Measurements from ENCODE around the gene KCNK5. TPM values are rescaled to one million over a fixed set of nuclear protein-coding genes. Genes with fewer than 3 reads are reported as not detected.

KCNK5 gene
- total and polyA plus RNA-seq, 9 of the 15 experiments (the other 6 are each of a cell fraction or from before 2014, with no cell fraction given), result 1.5 to 45.8 (median 25.8) TPM

DNA sequence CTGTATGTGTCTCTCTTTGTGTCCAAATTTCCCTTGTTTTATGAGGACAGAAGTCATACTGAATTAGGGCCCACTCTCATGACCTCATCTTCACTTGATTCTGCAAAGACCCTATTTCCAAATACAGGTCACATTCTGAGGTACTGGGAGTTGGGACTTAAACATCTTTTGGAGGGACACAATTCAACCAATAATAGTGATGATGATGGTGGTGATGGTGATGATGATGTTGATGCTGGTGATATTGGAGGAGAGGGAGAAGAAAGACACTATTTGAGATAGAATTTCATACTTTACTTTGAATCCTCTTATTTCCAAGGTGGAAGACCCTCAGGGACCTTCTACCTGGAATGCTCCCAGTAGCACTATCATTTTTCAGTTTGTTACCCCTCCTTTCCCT is 21.2 kb upstream of the KCNK5 start:
- in situ Hi-C loops (cut with MboI), result no loop called here
- ATAC-seq (no peak), FAIRE-seq (no peak), DNase-seq (ENCODE audit: extremely low read depth in 1 of 4, low spot score in 3 of 4) (no peak)
- Histone ChIP-seq H3K4me3 (no peak overlapping the region), H3K4me1 (replicated peaks in 1 of 2; ENCODE audit: control insufficient read depth in 2 of 2, insufficient read depth in 2 of 2, low read length in 2 of 2) (no peaks in the 10 kb centered on the region), H3K9ac (ENCODE audit: insufficient read depth in 1 of 2, low read depth in 2 of 2, low read length in 2 of 2) (no peak overlapping the region), H3K4me2 (ENCODE audit: insufficient read depth, low read length) (no peak overlapping the region), H3K27ac (ENCODE audit: extremely low read depth, low read depth, low read length) (no peak overlapping the region), H4K20me1 (replicated peaks; ENCODE audit: control insufficient read depth, insufficient read depth, low read length) (no peaks in the 10 kb centered on the region), H2AFZ (ENCODE audit: low read depth, low read length) (no peak overlapping the region), H3K27me3 (ENCODE audit: control insufficient read depth in 2 of 2, insufficient read depth in 2 of 2, low read length in 2 of 2) (peaks cover 31% of the 10 kb centered on the region in 2 experiments), H3K79me2 (ENCODE audit: control insufficient read depth, insufficient read depth, low read length) (no peaks in the 10 kb centered on the region), H3K36me3 (ENCODE audit: control insufficient read depth, insufficient read depth, low read length) (no peaks in the 10 kb centered on the region), H3K9me1 (ENCODE audit: control insufficient read depth, insufficient read depth, low read length) (no peaks in the 10 kb centered on the region), H3K9me3 (replicated peaks; ENCODE audit: control insufficient read depth, insufficient read depth, low read depth, low read length) (no peaks in the 10 kb centered on the region)
- CTCF ChIA-PET (ENCODE audit: low intra/inter-chr PET ratio), result no interaction called here
- intact Hi-C loops (cut with micrococcal nuclease), result no loop called here
- no TSS peak for BruUV-seq (replicated peaks)
- POLR2A ChIA-PET, result no interaction called here
- TF ChIP-seq ZNF696 (CRISPR knock-in tag; conservative IDR thresholded peaks at IDR 0.05) (no peak), RBFOX2 (IDR thresholded peaks at IDR 0.05; ENCODE audit: low read depth, low read length) (no peak), AFF1 (IDR thresholded peaks at IDR 0.05; ENCODE audit: low read depth in 1 of 2, partially characterized antibody in 2 of 2) (no peak), ZNF444 (CRISPR knock-in tag; IDR thresholded peaks at IDR 0.05) (no peak), RERE (CRISPR knock-in tag; IDR thresholded peaks at IDR 0.05; ENCODE audit: borderline replicate concordance) (no peak), AFF4 (CRISPR knock-in tag; IDR thresholded peaks at IDR 0.05) (no peak)
- TF ChIP-seq, protein P1, sequence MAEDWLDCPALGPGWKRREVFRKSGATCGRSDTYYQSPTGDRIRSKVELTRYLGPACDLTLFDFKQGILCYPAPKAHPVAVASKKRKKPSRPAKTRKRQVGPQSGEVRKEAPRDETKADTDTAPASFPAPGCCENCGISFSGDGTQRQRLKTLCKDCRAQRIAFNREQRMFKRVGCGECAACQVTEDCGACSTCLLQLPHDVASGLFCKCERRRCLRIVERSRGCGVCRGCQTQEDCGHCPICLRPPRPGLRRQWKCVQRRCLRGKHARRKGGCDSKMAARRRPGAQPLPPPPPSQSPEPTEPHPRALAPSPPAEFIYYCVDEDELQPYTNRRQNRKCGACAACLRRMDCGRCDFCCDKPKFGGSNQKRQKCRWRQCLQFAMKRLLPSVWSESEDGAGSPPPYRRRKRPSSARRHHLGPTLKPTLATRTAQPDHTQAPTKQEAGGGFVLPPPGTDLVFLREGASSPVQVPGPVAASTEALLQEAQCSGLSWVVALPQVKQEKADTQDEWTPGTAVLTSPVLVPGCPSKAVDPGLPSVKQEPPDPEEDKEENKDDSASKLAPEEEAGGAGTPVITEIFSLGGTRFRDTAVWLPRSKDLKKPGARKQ (CRISPR knock-in tag; IDR thresholded peaks at IDR 0.05), result no peak
